C4-2B (cell line): ENCODE results near the gene SLC38A2.

Experiments used
- ZFX ChIP-seq: fragments of 450-650 bp; IDR thresholded peaks from 2 replicates; pipeline ENCODE4 v1.6.1; 2017
- TF ChIP-seq, protein P1 (sequence below): fragments of 450-650 bp; conservative IDR thresholded peaks from 2 replicates; pipeline ENCODE4 v1.5.1; 2017; ENCODE audit warnings: mild to moderate bottlenecking

DNA sequence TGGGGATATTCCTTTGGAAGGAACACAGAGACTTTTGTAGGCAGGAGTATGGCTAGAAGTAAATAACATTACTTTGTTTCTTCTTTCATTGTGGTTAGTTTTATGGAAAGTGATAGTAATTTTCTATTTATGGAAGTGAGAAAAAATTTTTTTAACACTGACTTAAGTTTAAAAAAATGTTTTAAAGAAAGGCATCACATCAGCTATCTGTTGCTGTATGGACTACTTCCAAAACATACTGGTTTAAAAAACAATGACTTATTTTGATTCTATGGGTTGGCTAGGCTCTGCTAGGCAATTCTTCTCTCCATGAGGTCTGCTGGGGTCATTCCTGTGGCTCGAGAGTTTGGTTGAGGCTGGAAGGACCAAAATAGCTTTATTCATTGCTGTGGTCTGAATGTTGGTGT, 31.7 kb upstream of the SLC38A2 start:
- TF ChIP-seq, protein P1, sequence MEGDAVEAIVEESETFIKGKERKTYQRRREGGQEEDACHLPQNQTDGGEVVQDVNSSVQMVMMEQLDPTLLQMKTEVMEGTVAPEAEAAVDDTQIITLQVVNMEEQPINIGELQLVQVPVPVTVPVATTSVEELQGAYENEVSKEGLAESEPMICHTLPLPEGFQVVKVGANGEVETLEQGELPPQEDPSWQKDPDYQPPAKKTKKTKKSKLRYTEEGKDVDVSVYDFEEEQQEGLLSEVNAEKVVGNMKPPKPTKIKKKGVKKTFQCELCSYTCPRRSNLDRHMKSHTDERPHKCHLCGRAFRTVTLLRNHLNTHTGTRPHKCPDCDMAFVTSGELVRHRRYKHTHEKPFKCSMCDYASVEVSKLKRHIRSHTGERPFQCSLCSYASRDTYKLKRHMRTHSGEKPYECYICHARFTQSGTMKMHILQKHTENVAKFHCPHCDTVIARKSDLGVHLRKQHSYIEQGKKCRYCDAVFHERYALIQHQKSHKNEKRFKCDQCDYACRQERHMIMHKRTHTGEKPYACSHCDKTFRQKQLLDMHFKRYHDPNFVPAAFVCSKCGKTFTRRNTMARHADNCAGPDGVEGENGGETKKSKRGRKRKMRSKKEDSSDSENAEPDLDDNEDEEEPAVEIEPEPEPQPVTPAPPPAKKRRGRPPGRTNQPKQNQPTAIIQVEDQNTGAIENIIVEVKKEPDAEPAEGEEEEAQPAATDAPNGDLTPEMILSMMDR: no peak
- TF ChIP-seq ZFX: no peak
